Sigmoid colon (tissue), 7 donors: ENCODE results near the gene DLG1. TPM values are rescaled to one million over a fixed set of nuclear protein-coding genes. Genes with fewer than 3 reads are reported as not detected.

Experiments used
- DNase-seq: peaks from one replicate; pipeline ENCODE4 v3.0.0-alpha.2; 2019
- H3K27ac ChIP-seq, 4 donors: fragments of 200-600 bp; sonication (generic); one replicate each; pipeline ENCODE4 v1.5.1; 2016 to 2019; ENCODE audit warnings: mild to moderate bottlenecking in 1 of 4
- H3K27me3 ChIP-seq, 3 donors: fragments of 200-600 bp; sonication (generic); one replicate each; pipeline ENCODE4 v1.5.1; 2019; ENCODE audit warnings: mild to moderate bottlenecking in 1 of 3
- H3K36me3 ChIP-seq, 4 donors: fragments of 200-600 bp; sonication (generic); one replicate each; pipeline ENCODE4 v1.5.1; 2016 to 2019
- H3K4me1 ChIP-seq, 4 donors: fragments of 200-600 bp; sonication (generic); one replicate each; pipeline ENCODE4 v1.5.1; 2017 to 2019
- H3K4me3 ChIP-seq, 4 donors: fragments of 200-600 bp; sonication (generic); one replicate each; pipeline ENCODE4 v1.5.1; 2017 to 2019; ENCODE audit warnings: mild to moderate bottlenecking in 2 of 4, moderate library complexity in 1 of 4
- H3K9me3 ChIP-seq, 4 donors: fragments of 200-600 bp in 3 of 4; sonication (generic) in 3 of 4; one replicate each; pipeline versions ENCODE4 v1.5.1 to v1.6.1; 2013 to 2019
- EP300 ChIP-seq, 4 donors: sonication (generic); formaldehyde crosslinking; IDR thresholded peaks; one replicate each; pipeline ENCODE4 v1.6.1; 2017; ENCODE audit warnings: antibody characterized with exemption in 4 of 4
- POLR2A ChIP-seq, 2 donors: fragments of 450-650 bp; IDR thresholded peaks; one replicate each; pipeline ENCODE4 v1.6.1; 2016; ENCODE audit warnings: antibody characterized with exemption in 2 of 2, mild to moderate bottlenecking in 2 of 2, moderate library complexity in 2 of 2
- POLR2AphosphoS5 ChIP-seq, 4 donors: sonication (generic); formaldehyde crosslinking; IDR thresholded peaks; one replicate each; pipeline ENCODE4 v1.6.1; 2017; ENCODE audit warnings: antibody characterized with exemption in 4 of 4
- WGBS, 2 donors: extraction: QIAGEN DNeasy Blood & Tissue Kit; methylation state at CpG; one replicate each; pipeline ENCODE4 v1.1.7; 2013; 5-methylcytosine and 5-hydroxymethylcytosine counted together
- intact Hi-C: fragments of 100-400 bp; cut with DNase I; formaldehyde crosslinking; loops from one replicate; pipeline ENCODE4 v1.15.1; 2023
- polyA plus RNA-seq, 3 donors: library from polyadenylated mRNA; stranded (reverse); fragments of 200-250 nt; gene quantifications; one replicate each; pipeline ENCODE4 v1.2.3, GENCODE V29; 2013
- total RNA-seq, 4 donors: library from RNA; depleted of rRNA; stranded (reverse); fragments of >200 nt; gene quantifications; one replicate each; pipeline ENCODE4 v1.1.0, GENCODE V29; 2016
- TF ChIP-seq, protein P1 (sequence below), 4 experiments: fragments of 450-650 bp in 3 of 4; fragments of 200-600 bp in 1 of 4; IDR thresholded peaks; one replicate each; pipeline ENCODE4 v1.5.1; 2016 to 2019; ENCODE audit warnings: antibody characterized with exemption in 4 of 4, mild to moderate bottlenecking in 3 of 4, moderate library complexity in 2 of 4
- donor health status: healthy with polysubstance abuse.
- donor health status: Bipolar disorder and iron deficiency.
- donor health status: healthy.

Gene DLG1
- total and polyA plus RNA-seq, 7 donors = 30.6 to 83.7 (median 64.3) TPM

DNA sequence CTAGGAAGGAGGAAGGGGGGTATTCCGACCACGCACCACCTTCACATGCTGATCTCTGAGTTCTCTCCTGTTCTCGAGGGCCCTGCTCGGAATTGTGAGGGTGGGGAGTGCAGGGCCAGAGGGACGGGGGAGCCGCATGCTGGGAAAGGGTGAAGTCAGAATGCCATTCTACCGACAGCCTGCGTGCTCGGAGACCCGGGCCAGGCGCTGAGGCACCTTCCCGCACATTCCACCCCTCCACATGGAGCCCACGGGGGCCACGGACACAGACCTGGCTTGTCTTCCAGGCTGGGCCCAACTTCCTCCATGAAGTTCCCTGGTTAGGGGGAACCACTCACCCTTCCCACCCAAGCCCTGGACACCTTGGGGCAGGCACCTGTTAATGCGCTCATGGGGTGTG lies 301.1 kb downstream of the DLG1 start:
- Histone ChIP-seq H3K4me1 (peaks cover 0 to 8% (median 5%) of the 10 kb centered on the region in 4 donors), H3K4me3 (no peak overlapping the region), H3K9me3 (no peaks in the 10 kb centered on the region), H3K36me3 (no peaks in the 10 kb centered on the region), H3K27ac (no peak overlapping the region), H3K27me3 (no peaks in the 10 kb centered on the region)
- TF ChIP-seq, protein P1, sequence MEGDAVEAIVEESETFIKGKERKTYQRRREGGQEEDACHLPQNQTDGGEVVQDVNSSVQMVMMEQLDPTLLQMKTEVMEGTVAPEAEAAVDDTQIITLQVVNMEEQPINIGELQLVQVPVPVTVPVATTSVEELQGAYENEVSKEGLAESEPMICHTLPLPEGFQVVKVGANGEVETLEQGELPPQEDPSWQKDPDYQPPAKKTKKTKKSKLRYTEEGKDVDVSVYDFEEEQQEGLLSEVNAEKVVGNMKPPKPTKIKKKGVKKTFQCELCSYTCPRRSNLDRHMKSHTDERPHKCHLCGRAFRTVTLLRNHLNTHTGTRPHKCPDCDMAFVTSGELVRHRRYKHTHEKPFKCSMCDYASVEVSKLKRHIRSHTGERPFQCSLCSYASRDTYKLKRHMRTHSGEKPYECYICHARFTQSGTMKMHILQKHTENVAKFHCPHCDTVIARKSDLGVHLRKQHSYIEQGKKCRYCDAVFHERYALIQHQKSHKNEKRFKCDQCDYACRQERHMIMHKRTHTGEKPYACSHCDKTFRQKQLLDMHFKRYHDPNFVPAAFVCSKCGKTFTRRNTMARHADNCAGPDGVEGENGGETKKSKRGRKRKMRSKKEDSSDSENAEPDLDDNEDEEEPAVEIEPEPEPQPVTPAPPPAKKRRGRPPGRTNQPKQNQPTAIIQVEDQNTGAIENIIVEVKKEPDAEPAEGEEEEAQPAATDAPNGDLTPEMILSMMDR (IDR thresholded peaks at IDR 0.05) = no peak
- TF ChIP-seq POLR2A (IDR thresholded peaks at IDR 0.05) (no peak), POLR2AphosphoS5 (IDR thresholded peaks at IDR 0.05) (no peak), EP300 (IDR thresholded peaks at IDR 0.05) (no peak)
- 95 to 97% methylated on average over 15 of the region's 15 CpGs for WGBS, 2 donors
- peak; percentile 44 for DNase-seq
- intact Hi-C loops = no loop called here

DNA sequence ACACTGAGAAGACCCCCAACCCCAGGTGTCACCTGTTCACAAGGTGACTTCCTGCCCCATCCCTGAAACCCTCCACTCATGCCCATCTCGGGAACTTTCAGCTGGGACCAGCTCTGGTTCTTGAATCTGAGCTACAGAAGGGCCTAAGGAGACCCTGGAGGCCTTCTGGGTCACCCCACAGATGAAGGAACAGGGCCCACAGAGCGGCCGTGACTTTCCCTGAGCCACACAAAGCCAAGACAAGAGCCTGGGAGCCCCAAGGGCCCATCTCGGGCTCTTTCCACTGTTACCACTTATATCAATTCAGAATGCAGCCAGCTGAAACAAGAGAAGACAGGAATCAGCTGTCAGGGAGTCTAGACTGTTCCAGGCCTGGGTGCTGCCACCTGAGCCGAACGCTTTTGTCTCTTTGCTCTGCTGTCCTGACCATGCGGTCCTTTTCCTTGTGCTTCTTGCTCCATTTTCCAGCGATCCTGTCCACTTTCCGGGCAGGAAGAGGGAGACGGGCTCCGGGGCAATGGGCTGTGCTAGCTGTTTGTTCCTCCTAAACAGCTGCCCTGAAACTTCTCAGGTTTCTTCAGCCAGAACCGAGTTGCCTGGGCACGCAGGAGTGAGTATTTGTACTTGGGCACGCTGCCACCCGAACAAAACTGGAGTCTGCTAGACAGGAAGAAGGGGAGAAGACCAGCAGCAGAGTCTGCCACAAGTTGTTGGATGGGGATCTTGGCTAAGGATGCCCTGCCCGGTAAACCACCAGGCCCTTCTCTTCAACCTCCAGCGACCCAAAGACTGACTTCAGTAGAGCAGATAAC lies 301.8 kb downstream of the DLG1 start:
- Histone ChIP-seq H3K36me3 (no peaks in the 10 kb centered on the region), H3K4me3 (no peak overlapping the region), H3K27me3 (no peaks in the 10 kb centered on the region), H3K9me3 (no peaks in the 10 kb centered on the region), H3K4me1 (peaks cover 0 to 1% (median 0%) of the 10 kb centered on the region in 4 donors), H3K27ac (no peak overlapping the region)
- DNase-seq = peak; percentile 52
- WGBS, 2 donors = 84% methylated on average over 17 of the region's 17 CpGs
- intact Hi-C loops = no loop called here
- TF ChIP-seq POLR2A (IDR thresholded peaks at IDR 0.05) (no peak), POLR2AphosphoS5 (IDR thresholded peaks at IDR 0.05) (no peak), EP300 (IDR thresholded peaks at IDR 0.05) (no peak)
- TF ChIP-seq, protein P1 (IDR thresholded peaks at IDR 0.05) = no peak

DNA sequence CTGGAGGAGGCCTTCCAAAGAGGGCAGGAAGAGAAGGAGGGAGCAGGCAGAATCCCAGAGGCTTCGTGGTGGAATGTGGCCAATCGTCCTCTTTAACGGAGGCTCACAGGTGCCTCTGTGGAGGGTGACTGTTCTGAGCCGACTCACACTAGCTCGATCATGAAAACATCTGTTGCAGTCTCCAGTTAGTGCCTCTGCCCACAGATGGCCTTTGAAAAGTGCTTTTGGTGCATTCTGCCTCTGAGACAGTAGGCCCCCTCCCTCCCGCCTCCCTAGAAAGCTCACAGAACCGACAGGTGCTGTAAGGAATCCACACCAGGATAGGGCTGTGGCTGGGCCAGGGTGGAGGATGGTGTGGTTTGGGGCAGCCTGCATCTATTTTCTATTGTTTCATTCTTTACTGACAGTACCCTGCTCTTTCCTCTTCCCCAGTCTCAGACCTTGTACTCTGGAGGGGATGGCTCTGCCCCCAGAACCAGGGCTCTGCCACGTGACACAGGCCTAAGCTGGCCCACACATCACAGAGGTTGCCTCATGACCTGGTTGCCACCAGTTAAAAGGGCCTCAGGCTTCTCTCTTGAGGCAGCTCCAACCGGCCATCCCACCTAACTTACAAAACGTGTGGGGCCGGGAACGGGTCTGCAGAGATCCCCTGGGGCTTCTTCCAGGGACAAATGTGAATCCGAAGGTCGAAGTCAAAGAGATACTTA lies 302.6 kb downstream of the DLG1 start:
- no peaks in the 10 kb centered on the region for H3K9me3 ChIP-seq
- intact Hi-C loops = no loop called here
- TF ChIP-seq, protein P1 (IDR thresholded peaks at IDR 0.05) = no peak
- TF ChIP-seq POLR2AphosphoS5 (IDR thresholded peaks at IDR 0.05) (no peak), EP300 (IDR thresholded peaks at IDR 0.05) (no peak), POLR2A (IDR thresholded peaks at IDR 0.05) (no peak)
- H3K4me1 ChIP-seq = no peaks in the 10 kb centered on the region
- H3K4me3 ChIP-seq = no peak overlapping the region
- DNase-seq = peak; percentile 46
- 83 to 90% methylated on average over 14 of the region's 14 CpGs for WGBS, 2 donors
- no peaks in the 10 kb centered on the region for H3K36me3 ChIP-seq
- H3K27ac ChIP-seq = no peak overlapping the region
- no peaks in the 10 kb centered on the region for H3K27me3 ChIP-seq

DNA sequence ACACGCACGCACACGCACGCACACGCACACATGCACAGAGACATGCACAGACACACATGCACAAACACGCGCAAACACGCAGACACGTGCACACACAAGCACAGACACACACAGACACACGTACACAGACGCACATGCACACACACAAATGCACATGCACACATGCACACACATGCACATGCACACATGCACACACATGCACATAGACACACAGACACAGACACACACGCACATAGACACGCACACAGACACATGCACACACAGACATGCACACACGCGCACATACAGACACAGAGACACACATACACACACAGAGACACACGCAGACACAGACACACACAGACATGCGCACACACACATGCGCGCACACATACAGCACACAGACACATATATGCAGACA lies 303.4 kb downstream of the DLG1 start:
- Histone ChIP-seq H3K4me3 (no peak overlapping the region), H3K27me3 (no peaks in the 10 kb centered on the region), H3K4me1 (no peaks in the 10 kb centered on the region), H3K9me3 (no peaks in the 10 kb centered on the region), H3K36me3 (no peaks in the 10 kb centered on the region), H3K27ac (no peak overlapping the region)
- DNase-seq = peak; percentile 22
- TF ChIP-seq, protein P1 (IDR thresholded peaks at IDR 0.05) = no peak
- no peak for TF ChIP-seq EP300 (IDR thresholded peaks at IDR 0.05)
- no peak for TF ChIP-seq POLR2A (IDR thresholded peaks at IDR 0.05)
- TF ChIP-seq POLR2AphosphoS5 (IDR thresholded peaks at IDR 0.05) = no peak
- 93 to 97% methylated on average over 19 of the region's 19 CpGs for WGBS, 2 donors
- intact Hi-C loops = no loop called here
